Measurements from ENCODE around the gene STT3A.

GRCh38 chr11:125593114-125593820 lies 615 bp downstream of the STT3A start:
- TF ChIP-seq CTCF (IDR thresholded peaks at IDR 0.05) (no peak), POLR2A (IDR thresholded peaks at IDR 0.05) (no peak), POLR2AphosphoS5 (IDR thresholded peaks at IDR 0.05) (no peak), EP300 (IDR thresholded peaks at IDR 0.05) (no peak)
